ENCODE data around the gene PSIP1. TPM values are rescaled to one million over a fixed set of nuclear protein-coding genes. Genes with fewer than 3 reads are reported as not detected.

Gene PSIP1
- total RNA-seq, 2 donors from 2014 or later = 68.2 to 100 TPM

DNA sequence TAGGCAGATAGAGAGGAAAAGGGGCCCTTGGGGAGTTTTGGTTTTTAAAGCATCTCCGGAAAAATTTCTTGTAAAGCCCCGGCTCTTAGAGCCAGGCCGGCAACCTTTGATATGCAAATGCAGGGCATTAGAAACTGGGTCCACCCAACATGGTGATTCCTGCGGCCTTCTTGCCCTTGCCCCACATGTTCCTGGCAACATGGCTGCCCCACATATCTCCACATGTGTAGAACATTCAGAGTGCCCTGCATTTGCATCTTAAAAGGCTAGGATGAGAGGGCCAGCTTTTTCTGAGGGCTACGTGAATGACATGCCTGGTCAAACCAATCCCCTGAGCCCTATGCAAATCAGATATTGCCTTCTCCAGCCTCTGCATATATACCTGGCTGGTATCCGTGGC is 93.1 kb downstream of the PSIP1 start:
- no peak overlapping the region for H3K27ac ChIP-seq
- no peak for TF ChIP-seq CTCF (IDR thresholded peaks at IDR 0.05)
- ATAC-seq (ENCODE audit: insufficient number of reproducible peaks, low FRiP score, low read depth) = no peak

GRCh38 chr9:15416880-15417279 is 93.9 kb downstream of the PSIP1 start:
- Histone ChIP-seq H3K36me3 (no peaks in the 10 kb centered on the region), H3K4me3 (no peak overlapping the region), H3K27me3 (replicated peaks; ENCODE audit: insufficient read depth) (no peaks in the 10 kb centered on the region), H3K27ac (no peak overlapping the region), H3K9me3 (no peaks in the 10 kb centered on the region), H3K4me1 (ENCODE audit: control insufficient read depth in 1 of 2, low read depth in 2 of 2) (no peaks in the 10 kb centered on the region)
- DNase-seq (ENCODE audit: low spot score) (no peak), ATAC-seq (ENCODE audit: insufficient number of reproducible peaks, low FRiP score, low read depth) (no peak)
- TF ChIP-seq CTCF (IDR thresholded peaks at IDR 0.05) = peak; percentile 35

More for the DNA sequence above, 93.1 kb downstream of the PSIP1 start:
- no peaks in the 10 kb centered on the region for H3K4me1 ChIP-seq (ENCODE audit: control insufficient read depth in 1 of 2, low read depth in 2 of 2)
- no peaks in the 10 kb centered on the region for H3K9me3 ChIP-seq
- H3K4me3 ChIP-seq = no peak overlapping the region
- H3K27me3 ChIP-seq (replicated peaks; ENCODE audit: insufficient read depth) = no peaks in the 10 kb centered on the region
- no peak for DNase-seq (ENCODE audit: low spot score)
- no peaks in the 10 kb centered on the region for H3K36me3 ChIP-seq

Other genes starting within 250 kb of the PSIP1 start
- 10 to 100 TPM; 24.2 to 46.7 TPM for gene TTC39B, start 203.8 kb downstream of the PSIP1 start, total RNA-seq
- 10 to 100 TPM; 39.4 to 46.5 TPM for gene SNAPC3, start 88.1 kb downstream of the PSIP1 start, total RNA-seq
- 1 to 10 TPM; 4.3 to 6.4 TPM for gene CCDC171, start 42.1 kb upstream of the PSIP1 start, total RNA-seq

All from thoracic aorta (tissue), 2 donors.